ENCODE data around the gene ZNF180.
"Not testable (repeated sequence)": the region's sequence is repeated elsewhere in the genome, so short reads cannot be mapped to it uniquely, and the experiment has no call there.

ZNF180 gene

GRCh38 chr19:44496711-44497110 lies 3.6 kb downstream of the ZNF180 start:
- DNase-seq (ENCODE audit: low spot score), result no peak

DNA sequence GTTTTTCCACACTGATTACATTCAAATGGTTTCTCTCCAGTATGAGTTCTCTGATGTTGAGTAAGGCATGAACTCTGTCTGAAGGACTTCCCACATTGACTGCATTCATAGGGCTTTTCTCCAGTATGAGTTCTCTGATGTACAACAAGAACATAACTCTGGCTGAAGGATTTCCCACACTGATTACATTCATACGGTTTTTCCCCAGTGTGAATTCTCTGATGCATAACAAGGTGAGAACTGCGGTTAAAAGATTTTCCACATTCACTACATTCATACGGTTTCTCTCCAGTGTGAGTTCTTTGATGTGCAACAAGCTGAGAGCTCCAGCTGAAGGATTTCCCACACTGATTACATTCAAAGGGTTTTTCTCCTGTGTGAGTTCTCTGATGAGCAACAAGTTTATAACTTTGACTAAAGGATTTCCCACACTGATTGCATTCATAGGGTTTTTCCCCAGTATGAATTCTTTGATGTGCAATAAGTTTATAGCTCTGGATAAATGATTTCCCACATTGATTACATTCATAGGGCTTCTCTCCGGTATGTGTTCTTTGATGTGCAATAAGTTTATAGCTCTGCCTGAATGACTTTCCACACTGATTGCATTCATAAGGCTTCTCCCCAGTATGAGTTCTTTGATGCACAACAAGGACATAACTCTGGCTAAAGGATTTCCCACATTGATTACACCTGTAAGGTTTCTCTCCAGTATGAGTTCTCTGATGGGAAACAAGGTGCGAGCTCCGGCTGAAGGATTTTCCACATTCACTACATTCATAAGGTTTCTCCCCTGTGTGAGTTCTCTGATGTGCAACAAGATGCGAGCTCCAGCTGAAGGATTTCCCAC lies 23.5 kb downstream of the ZNF180 start:
- no peak for DNase-seq (ENCODE audit: low spot score)

GRCh38 chr19:44468730-44469129 lies 31.6 kb downstream of the ZNF180 start:
- not testable (repeated sequence) for DNase-seq (ENCODE audit: low spot score)

GRCh38 chr19:44462600-44463286 lies 37.6 kb downstream of the ZNF180 start:
- not testable (repeated sequence) for DNase-seq (ENCODE audit: low spot score)

GRCh38 chr19:44456016-44456415 lies 44.3 kb downstream of the ZNF180 start:
- not testable (repeated sequence) for DNase-seq (ENCODE audit: low spot score)

DNA sequence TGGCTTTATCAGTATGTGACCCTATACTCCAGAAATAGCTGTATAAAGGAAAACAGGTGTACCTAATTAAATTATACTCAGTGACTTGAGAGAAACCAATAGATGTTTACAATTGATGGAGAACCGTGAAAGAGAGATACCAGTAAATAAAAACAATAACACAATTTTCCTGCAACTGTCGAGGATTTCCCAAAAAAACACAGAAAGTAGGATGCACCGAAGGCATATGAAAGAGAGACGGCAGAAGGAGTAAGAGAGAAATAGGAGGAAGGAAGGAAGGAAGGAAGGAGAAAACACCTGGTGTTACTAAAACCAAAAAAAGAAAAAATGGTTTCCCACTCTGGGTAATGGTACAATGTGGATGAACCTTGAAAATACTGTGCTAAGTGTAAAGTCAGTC lies 45.2 kb downstream of the ZNF180 start:
- DNase-seq (ENCODE audit: low spot score), result no peak

DNA sequence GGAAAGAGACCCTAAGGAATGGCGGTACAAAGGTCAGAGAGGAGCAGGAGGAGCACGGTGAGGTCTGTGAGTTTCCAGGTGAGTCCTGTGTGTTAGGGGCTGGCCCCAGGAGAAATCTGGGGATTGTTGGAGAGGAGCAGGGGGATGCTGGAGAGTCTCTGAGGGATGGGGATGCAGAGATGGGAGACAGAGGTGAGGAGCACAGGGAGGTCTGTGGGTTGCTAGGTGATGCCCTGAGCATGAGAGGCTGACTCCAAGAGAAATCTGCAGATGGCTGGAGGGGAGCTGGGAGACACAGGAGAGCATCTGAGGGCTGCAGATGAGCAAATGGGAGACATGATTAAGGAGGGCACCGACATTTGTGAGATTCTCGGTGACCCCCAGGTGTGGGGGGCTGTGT lies 48.0 kb downstream of the ZNF180 start:
- DNase-seq (ENCODE audit: low spot score), result no peak

DNA sequence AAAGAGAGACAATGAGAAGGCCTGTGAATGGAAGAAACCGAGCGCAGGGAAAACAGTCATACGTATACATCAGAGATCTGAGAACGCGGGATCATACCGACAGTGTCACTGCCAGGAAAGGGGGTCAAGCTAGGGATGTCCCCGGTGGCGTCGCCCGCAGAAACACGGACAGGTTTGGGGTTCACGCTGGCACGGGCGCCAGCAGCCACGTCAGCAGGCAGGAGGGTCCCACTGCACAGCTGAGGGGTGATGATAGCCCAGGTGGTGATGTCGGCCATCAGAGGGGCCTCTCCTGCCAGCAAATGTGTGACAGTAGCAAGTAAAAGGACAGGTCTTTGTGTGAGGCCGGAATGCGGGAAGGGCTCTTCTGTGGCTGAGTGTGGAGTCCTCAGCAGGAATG lies 48.6 kb downstream of the ZNF180 start:
- no peak for DNase-seq (ENCODE audit: low spot score)

DNA sequence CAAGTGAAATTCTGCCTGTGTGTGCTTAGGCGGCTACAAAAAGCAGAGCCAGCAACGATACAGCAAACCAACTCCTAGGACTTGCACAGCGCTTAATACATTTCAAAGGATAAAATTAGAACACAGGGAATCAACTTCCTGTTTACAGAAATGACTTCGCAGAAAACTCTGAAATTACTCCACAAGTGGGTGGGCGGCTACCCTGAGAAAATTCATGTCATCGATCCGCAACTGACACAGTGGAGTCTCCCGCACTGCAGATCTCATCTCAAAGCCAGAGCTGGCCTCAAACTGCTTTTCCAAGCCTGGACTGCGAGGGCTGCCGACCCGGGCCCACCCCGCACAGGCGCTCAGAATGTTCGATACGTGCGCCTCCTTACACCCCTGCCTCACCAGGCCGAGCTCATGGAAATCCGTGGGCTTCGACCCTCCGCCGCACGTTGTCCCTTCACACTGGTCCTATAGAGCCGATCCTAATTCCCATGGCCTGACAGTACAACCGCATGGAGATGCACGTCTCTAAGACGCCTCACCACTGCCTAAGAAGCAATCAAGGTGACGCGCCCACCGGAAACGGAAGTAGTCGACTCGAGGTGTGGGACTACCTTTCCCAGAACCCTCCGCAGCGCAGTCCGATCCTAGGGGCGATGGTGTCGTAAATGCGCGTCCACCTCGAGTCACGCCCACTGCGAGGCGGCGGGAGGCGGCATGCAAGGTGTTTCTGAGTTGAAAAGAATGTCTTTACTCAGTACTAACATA lies 52.2 kb downstream of the ZNF180 start, which contains the start of gene ZNF229:
Gene ZNF229, minus strand, starts transcription at position 557 of the 759 bp plus-strand sequence. CDS start 5,625 bp downstream, outside the sequence.
- DNase-seq (ENCODE audit: low spot score), result peak; percentile 56

DNA sequence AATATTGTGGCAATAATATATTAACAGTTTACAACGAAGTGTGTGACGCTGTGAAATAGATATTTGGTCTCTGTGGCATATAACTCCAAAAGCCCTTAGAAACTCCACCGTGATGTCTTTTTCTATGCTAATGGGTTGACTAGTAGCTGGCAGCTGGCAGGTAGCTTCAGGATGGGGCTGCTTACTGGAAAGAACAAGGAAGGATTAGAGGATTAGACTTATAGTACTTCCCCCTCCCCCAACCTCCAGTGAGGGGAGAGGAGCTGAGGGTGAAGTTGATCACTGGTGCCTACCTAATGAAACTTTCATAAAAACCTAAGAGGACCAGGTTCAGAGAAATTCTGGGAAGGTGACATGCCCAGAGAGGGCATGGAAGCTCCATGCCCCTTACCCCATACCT lies 61.9 kb downstream of the ZNF180 start:
- DNase-seq (ENCODE audit: low spot score), result no peak

GRCh38 chr19:44435441-44435840 lies 64.9 kb downstream of the ZNF180 start:
- DNase-seq (ENCODE audit: low spot score), result no peak

DNA sequence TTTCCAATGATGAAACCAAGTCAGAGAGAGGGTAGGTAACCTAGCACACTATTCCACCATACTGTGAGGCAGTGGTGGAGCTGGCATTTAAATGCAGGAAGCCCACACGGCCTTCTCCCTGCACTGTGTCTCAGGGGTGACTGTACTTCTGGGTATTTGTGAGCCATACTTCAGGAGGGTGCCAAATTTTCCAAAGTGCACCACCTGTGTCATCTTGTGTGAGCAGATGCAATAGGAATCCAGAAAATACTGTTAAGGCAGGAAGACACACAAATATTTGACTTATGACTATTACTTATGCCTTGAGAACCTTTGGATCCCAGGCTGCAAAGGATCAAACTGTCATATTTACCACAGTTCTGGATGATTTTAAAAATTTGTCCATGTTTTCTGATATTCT lies 69.4 kb downstream of the ZNF180 start:
- DNase-seq (ENCODE audit: low spot score), result no peak

Data from CD4-positive, alpha-beta T cell treated with Interleukin-2 at 100 ng/mL for 4 hours (primary cell).